ENCODE data around the gene ESYT2.

Gene ESYT2

DNA sequence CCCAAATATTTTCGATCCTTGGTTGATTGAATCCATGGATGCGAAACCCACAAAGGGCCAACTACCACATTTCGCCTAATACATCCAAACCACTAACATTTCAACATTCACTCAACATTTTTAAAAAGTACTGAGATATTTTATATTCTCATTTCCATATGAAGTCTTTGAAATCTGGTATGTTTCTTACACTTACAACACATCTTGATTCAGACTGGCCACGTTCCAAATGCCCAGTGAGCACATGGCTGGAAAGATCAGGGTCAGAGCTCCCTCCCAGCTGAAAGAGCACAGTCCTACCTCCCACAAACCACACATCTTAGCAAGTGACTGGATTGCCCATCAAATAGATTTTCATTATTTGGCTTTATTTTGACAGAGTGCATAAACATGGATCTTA is 143.6 kb downstream of the ESYT2 start:
- no peak for DNase-seq

DNA sequence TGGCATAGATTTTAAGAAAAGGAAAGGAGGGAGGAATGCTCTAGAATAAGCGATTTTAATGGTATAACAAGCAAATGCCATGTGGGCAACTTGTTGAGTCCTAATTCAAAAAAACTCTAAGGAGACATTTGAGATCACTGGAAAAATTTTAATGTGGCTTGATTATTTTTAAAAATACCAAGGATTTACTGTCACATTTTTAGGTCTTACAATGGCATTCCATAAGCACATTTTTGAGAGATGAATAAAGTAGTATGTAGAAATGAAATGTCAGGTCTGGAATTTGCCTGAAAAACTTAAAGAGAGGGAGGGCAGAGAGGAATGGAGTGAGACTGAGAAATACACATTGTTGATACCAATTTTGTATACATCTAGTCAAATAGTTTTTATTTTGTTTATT is 145.0 kb downstream of the ESYT2 start:
- no peak for DNase-seq

DNA sequence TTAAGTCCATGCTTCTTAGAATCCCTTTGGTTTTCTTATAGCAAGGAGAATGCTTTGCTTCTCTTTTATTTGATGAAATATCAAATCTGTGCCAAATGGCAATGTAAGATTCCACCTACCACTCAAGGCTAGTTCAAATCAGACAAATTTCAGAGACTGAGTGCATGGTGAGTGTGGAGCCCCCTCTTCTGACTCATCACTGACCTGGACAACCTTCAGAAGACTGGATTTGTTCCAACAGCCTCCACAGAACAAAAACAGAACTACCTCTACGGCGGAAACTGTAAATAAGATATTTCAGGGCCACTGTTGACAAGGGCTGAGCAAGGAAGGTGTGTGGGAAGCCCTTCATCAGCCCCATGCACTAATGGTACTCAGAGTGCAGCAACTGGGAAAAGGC is 145.8 kb downstream of the ESYT2 start:
- DNase-seq: no peak

DNA sequence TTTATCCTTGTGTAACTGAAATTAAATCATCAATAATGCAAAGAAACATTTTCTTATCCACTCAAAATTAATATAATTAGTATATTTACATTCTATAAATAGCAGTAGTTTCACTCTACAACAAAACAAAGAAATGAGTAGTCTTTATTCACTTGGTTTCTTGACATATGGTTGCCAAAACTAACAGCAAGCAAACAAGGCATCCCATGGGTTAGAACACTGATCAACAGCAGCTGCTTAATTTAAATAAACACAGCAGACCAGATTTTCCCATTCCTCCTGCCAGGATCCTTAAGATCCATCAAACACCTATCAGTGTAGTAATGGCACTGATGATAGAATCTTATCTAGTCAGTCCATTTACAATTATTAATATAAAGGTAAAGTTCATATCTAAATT is 146.9 kb downstream of the ESYT2 start:
- DNase-seq: peak; percentile 37

Data from NCI-H1694 (cell line).